Measurements from ENCODE around the gene XPNPEP3. TPM values are rescaled to one million over a fixed set of nuclear protein-coding genes. Genes with fewer than 3 reads are reported as not detected.

XPNPEP3 gene
- total RNA-seq = 6.4 and 8.1 TPM in 2 replicates

DNA sequence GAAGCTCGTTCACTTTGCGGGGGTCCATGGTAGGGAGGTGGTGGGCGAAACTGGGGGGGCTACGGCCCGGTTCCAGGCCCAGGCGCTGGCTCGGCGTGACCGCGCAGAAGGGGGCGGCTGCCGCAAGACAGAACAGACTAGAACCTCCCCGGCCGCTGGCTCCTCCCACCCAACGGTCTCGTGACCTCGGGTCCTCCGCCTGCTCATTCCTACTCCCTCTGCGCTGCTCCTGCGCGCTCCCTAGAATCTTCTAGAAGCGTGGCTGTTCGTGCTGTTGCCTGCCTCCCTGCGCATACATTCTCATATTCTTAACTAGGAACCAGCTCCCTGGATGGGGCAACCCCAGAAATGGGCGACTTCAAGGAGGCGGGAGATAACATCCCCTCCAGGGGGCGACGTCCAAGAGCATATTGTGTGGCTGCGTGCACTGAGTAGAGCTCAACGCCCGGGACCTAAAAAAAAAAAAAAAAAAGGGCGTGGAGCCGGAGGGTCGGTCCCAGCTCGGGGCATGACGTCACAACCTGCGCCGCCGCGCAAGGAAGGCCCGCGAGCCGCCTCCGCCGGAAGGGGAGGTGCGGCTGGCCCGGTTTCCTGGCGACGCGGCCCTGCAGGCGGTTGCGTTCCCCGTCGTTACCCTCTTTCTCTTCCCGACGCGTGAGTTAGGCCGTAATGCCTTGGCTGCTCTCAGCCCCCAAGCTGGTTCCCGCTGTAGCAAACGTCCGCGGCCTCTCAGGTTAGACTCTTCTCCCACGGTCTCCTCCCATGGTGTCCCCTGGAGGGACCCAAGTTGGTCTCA, at the start of gene XPNPEP3, which contains the start of gene ST13:
XPNPEP3 (plus strand) TSS at position 636 of the 796 bp plus-strand sequence; CDS start at position 670, 34 bp downstream.
ST13 (minus strand) TSS at position 127 of the 796 bp plus-strand sequence; CDS start at position 28, 99 bp downstream.

DNA sequence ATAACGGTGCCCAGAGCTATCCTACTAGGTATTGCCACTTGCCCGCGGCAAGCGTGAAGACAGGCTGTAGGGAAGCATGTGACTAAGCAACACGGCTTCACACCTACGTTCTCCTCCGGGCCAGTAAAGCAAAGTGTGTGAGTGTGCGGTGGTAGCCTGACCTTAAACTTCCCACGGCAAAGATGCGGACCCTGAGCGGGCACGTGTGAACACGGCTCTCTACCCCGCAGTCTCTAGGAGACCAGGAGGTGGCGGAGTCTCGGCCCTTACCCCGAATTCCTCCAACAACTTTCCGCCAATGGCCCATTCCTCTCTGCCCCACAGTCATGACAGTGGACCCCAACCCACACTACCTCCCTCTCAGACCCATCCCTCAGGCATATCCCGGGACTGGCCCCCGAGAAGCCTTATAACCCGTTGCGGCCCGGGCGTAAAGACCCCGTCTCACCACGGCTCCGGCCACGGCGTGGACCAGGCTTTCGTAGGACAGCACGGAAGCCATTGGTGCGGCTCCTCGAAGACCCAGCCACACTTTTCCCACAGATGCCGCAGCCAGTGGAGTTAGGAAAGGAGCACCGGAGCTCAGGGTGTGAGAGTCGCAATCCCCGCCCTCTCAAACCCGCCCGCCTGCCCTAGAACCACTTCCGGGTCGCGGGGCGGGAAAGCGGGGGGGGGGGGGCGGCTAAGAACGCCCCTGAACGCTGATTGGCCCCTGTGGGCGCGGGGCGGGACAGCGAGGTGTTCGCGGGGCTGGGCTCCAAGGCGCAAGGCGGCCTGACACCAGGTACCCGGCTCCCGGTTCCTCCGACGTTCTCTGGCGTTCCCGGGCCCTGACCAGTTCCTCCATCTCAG, 38.0 kb upstream of the XPNPEP3 start, which contains the start of gene SLC25A17:
SLC25A17 (minus strand) TSS at position 600 of the 852 bp plus-strand sequence; CDS start at position 502, 98 bp downstream.

DNA sequence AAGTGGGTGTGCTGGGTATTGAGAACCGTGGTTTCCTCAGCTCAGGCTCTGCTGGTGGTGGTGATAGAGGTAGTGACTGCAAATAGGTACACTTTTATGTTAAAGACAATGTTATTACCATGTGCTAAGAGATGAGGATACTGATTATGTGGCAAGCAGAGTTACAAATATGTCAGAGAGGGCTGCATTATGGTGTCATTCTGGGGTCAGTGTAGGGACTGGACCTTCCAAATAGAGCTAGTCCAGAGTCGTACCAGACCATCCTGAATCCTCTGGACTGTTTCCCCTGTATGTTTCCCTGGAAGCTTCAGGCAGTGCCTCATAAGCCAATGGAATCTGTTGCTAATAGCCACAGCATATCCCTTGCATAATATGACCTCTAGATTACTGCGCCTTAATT, 5.1 kb downstream of the XPNPEP3 start, which contains the start of gene DNAJB7:
DNAJB7 (minus strand) TSS at position 101 of the 400 bp plus-strand sequence. CDS start 119 bp downstream, outside the sequence.

DNA sequence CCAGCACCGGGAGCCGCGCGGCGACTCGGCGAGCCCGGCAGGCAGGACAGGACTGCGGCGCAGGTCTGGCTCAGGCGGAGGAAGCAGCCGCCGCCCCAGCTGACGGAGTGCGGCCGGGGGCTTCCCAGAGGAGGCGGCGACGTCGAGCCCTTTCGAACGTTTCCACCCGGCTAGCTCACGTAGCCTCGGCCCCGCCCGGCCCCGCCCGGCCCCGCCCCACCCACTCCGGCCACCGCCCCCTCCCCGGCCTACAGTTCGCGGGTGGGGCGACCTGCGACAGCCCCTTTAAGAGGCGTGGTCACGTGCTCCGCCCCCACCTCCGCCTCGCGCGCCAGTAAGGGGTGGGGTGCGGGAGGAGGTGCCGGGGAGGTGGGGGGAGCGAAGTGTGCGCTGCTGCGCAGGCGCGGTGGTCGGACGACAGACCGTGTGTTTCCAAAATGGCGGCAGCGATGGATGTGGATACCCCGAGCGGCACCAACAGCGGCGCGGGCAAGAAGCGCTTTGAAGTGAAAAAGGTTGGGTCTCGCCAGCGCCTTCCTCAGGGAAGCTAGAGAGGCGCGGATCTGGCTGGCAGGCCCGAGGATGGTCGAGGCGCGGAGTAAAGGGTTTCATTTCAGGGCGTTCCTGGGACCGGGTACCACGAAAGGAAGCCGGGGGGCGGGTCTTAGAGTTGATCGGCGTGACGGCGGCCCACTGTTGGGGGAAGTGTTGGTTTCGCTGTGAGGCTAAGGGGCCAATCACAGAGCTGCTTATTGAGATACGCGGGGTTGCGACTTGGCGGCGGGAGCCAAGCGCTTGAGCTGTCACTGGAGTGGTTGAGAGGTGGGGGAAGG, 94.2 kb downstream of the XPNPEP3 start, which contains the start of gene RBX1:
RBX1 (plus strand) TSS at position 417 of the 833 bp plus-strand sequence; CDS start at position 438, 21 bp downstream.

Other genes with a start within 250 kb of the XPNPEP3 start
- gene MRTFA, start 220.4 kb upstream of the XPNPEP3 start, total RNA-seq = 29.4 and 36.7 TPM in 2 replicates
- not detected in 2 replicates for gene MCHR1, start 177.7 kb upstream of the XPNPEP3 start, total RNA-seq
- gene SLC25A17, start 37.8 kb upstream of the XPNPEP3 start, total RNA-seq = 14.9 and 17.1 TPM in 2 replicates
- gene ST13, start 509 bp upstream of the XPNPEP3 start, total RNA-seq = 110 and 135 TPM in 2 replicates
- gene DNAJB7, start 5.0 kb downstream of the XPNPEP3 start, total RNA-seq = not detected in 2 replicates
- 97.5 and 99.3 TPM in 2 replicates for gene RBX1, start 94.2 kb downstream of the XPNPEP3 start, total RNA-seq
- gene EP300, start 235.4 kb downstream of the XPNPEP3 start, total RNA-seq = 19.8 and 36.0 TPM in 2 replicates